ENCODE data around the gene SUPT3H. TPM values are rescaled to one million over a fixed set of nuclear protein-coding genes. Genes with fewer than 3 reads are reported as not detected.

The SUPT3H gene
- total RNA-seq, 2 experiments from 2014 or later: 13.6 to 14.4 TPM

GRCh38 chr6:45371924-45372573 lies 5.7 kb downstream of the SUPT3H start:
- Mint-ChIP-seq H3K36me3 (peaks cover 19% of the 10 kb centered on the region), H3K4me3 (no peak overlapping the region), H3K4me1 (peaks cover 60% of the 10 kb centered on the region), H3K27me3 (no peaks in the 10 kb centered on the region), H3K9me3 (no peaks in the 10 kb centered on the region), H3K27ac (no peak overlapping the region)
- no peak for DNase-seq

DNA sequence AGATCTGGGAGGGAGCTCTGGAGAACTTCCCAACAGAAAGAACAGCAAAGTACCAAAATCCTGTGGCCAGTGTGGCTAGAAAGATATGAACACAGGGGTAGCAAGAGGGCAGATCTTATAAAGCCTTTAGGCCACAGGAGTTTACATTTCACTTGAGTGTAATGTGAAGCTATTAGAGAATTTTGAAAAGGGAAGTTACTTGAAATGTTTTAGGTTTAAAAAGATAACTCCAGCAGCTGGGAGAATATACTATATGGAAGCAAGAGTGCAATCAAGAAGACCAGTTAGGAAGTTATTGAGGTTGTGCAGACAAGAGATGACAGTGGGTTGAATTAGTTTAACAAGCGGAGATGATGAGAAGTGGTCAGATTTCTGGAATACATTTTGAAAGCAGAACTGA lies 7.9 kb downstream of the SUPT3H start:
- Mint-ChIP-seq H3K9me3 (peaks cover 5% of the 10 kb centered on the region), H3K4me3 (no peak overlapping the region), H3K27me3 (no peaks in the 10 kb centered on the region), H3K36me3 (peaks cover 25% of the 10 kb centered on the region), H3K27ac (peak overlapping the region; percentile 9), H3K4me1 (peaks cover 49% of the 10 kb centered on the region)
- no peak for DNase-seq

GRCh38 chr6:45367999-45368398 lies 9.7 kb downstream of the SUPT3H start:
- Mint-ChIP-seq H3K36me3 (peaks cover 23% of the 10 kb centered on the region), H3K4me3 (no peak overlapping the region), H3K27ac (no peak overlapping the region), H3K4me1 (peaks cover 49% of the 10 kb centered on the region), H3K9me3 (peaks cover 5% of the 10 kb centered on the region), H3K27me3 (no peaks in the 10 kb centered on the region)
- no peak for DNase-seq

DNA sequence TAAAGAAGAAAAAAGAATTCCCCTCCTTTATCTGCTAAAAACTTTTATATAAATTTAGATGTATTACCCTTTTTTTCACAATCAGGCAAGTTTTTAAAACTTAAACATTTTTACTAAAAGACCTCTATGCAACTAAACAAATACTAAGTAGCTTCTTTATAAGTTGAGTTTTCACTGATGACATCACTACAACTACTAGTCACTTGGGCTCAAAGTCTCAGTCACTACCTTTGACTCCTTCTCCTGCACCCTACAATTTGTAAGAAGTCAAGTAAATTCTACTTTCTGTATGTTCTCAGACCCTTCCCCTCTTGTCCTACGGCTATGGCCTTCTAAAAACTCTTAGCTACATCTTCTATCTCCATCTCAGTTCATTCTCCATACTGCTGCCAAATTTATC lies 11.2 kb downstream of the SUPT3H start:
- Mint-ChIP-seq H3K4me1 (peaks cover 42% of the 10 kb centered on the region), H3K27me3 (no peaks in the 10 kb centered on the region), H3K9me3 (peaks cover 5% of the 10 kb centered on the region), H3K36me3 (peaks cover 27% of the 10 kb centered on the region), H3K27ac (peak overlapping the region; percentile 0), H3K4me3 (no peak overlapping the region)
- no peak for DNase-seq

DNA sequence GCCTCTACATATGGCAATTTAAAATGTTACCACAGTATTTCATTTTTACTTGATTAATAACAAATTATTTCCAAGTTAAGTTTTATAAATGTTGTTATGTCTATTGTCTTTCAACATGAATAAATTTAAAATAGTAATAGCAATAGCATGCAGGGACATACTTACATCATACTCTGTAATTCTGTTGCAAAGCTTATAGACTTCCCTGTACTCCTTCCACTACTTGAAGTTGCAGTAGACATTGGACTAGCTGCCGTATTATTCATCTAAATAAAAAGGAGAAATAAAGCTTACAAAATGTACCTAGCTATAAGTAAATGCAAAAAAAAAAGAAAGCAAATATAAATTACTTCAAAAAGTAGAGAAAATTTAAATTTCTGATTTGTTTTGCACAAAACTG lies 12.7 kb downstream of the SUPT3H start:
- Mint-ChIP-seq H3K27ac (no peak overlapping the region), H3K9me3 (peaks cover 5% of the 10 kb centered on the region), H3K4me1 (peaks cover 34% of the 10 kb centered on the region), H3K4me3 (no peak overlapping the region), H3K36me3 (peaks cover 29% of the 10 kb centered on the region), H3K27me3 (no peaks in the 10 kb centered on the region)
- DNase-seq: no peak

DNA sequence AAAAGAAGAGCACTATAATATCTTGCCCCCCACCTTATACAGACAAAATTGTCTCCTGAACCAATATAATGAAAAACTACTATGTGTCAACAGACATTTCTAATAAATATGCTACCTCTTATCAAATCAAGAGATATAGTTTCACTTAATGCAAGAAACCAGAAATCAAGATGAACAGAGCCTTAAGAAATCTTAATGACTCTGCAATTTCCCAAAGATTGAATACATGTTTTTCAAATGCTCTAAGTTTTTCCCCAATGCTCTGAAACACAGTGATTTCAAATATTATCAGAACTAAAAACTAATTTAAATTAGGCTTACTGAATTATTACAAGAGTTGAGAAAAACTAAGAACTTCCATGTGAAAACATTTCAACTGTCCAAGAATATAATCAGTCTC lies 13.3 kb downstream of the SUPT3H start:
- peaks cover 23% of the 10 kb centered on the region for H3K36me3 Mint-ChIP-seq
- peaks cover 5% of the 10 kb centered on the region for H3K9me3 Mint-ChIP-seq
- H3K4me3 Mint-ChIP-seq: no peak overlapping the region
- peaks cover 32% of the 10 kb centered on the region for H3K4me1 Mint-ChIP-seq
- DNase-seq: no peak
- no peaks in the 10 kb centered on the region for H3K27me3 Mint-ChIP-seq
- H3K27ac Mint-ChIP-seq: no peak overlapping the region

DNA sequence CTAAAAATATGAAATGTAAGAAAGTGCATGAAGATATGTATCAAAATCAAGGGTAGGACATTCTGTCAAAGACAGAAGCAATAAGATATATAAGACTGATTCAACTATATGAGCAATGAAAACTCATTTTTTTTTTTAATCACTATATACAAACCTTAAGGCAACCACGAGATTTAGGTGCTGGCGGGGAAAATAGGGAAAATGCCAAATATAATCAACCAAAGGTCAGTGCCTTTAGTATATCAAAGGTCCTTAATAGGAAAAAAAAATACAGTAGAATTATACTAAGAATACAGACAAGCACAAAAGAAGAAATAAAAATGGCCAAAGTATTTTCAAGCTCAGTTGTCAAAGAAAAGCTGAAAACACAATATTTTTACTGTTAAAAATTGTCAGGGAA lies 24.1 kb downstream of the SUPT3H start:
- Mint-ChIP-seq H3K9me3 (no peaks in the 10 kb centered on the region), H3K27me3 (no peaks in the 10 kb centered on the region), H3K4me3 (no peak overlapping the region), H3K4me1 (peaks cover 31% of the 10 kb centered on the region), H3K36me3 (peaks cover 37% of the 10 kb centered on the region), H3K27ac (no peak overlapping the region)
- no peak for DNase-seq

DNA sequence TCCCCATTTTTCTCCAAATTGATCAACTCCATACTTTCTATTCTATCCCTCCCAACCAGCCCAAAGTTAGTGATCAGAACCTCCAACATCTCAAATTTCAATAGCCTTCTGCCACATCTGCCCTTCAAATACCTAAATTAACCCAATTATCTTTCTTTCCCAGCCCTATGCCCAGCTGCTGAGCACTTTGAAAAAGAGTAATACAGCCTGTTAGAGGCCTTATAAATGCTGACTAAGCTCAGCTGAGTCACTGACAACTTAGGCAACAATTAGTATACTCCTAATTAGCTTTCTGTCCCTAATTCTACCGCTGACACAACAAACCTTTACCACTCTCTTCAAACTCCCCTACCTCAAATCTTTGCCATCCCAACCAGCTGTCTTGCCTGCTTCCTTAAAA lies 26.1 kb downstream of the SUPT3H start:
- Mint-ChIP-seq H3K27ac (peak overlapping the region; percentile 30), H3K36me3 (peaks cover 36% of the 10 kb centered on the region), H3K4me1 (peaks cover 30% of the 10 kb centered on the region), H3K4me3 (peak overlapping the region; percentile 5), H3K27me3 (no peaks in the 10 kb centered on the region), H3K9me3 (no peaks in the 10 kb centered on the region)
- DNase-seq: no peak

- DNase-seq: no peak
- Mint-ChIP-seq H3K36me3 (peaks cover 33% of the 10 kb centered on the region), H3K9me3 (no peaks in the 10 kb centered on the region), H3K4me3 (peak overlapping the region; percentile 52), H3K27me3 (no peaks in the 10 kb centered on the region), H3K4me1 (peaks cover 30% of the 10 kb centered on the region), H3K27ac (no peak overlapping the region)
These were observed 26.7 kb downstream of the SUPT3H start for GRCh38 chr6:45351076-45351475.

GRCh38 chr6:45350186-45350710 lies 27.5 kb downstream of the SUPT3H start:
- DNase-seq: no peak
- Mint-ChIP-seq H3K9me3 (no peaks in the 10 kb centered on the region), H3K27ac (no peak overlapping the region), H3K4me3 (no peak overlapping the region), H3K36me3 (peaks cover 36% of the 10 kb centered on the region), H3K4me1 (peaks cover 30% of the 10 kb centered on the region), H3K27me3 (no peaks in the 10 kb centered on the region)

GRCh38 chr6:45344900-45345299 lies 32.8 kb downstream of the SUPT3H start:
- Mint-ChIP-seq H3K36me3 (peaks cover 31% of the 10 kb centered on the region), H3K4me1 (peaks cover 16% of the 10 kb centered on the region), H3K4me3 (no peak overlapping the region), H3K27ac (no peak overlapping the region), H3K9me3 (peaks cover 6% of the 10 kb centered on the region), H3K27me3 (no peaks in the 10 kb centered on the region)
- no peak for DNase-seq

DNA sequence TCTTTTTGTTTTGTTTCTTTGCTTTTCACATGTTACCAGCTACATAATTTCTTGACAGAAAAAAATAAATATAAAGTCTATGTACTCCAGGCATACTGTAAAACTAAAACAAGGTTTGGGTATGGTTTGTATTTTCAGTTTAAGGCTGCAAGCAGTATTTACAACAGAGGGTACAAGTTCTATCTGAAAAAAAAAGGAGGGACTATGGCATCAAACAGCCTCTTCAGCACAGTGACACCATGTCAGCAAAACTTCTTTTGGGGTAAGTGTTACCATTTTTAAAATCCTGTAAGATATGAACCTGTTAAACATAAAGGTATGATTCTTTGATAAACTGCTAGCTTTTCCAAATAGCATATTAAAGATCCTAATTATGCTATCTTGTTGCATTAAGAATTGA lies 49.2 kb downstream of the SUPT3H start:
- Mint-ChIP-seq H3K27ac (peak overlapping the region; percentile 88), H3K36me3 (peaks cover 5% of the 10 kb centered on the region), H3K27me3 (no peaks in the 10 kb centered on the region), H3K9me3 (no peaks in the 10 kb centered on the region), H3K4me3 (peak overlapping the region; percentile 83), H3K4me1 (peaks cover 80% of the 10 kb centered on the region)
- no peak for DNase-seq

DNA sequence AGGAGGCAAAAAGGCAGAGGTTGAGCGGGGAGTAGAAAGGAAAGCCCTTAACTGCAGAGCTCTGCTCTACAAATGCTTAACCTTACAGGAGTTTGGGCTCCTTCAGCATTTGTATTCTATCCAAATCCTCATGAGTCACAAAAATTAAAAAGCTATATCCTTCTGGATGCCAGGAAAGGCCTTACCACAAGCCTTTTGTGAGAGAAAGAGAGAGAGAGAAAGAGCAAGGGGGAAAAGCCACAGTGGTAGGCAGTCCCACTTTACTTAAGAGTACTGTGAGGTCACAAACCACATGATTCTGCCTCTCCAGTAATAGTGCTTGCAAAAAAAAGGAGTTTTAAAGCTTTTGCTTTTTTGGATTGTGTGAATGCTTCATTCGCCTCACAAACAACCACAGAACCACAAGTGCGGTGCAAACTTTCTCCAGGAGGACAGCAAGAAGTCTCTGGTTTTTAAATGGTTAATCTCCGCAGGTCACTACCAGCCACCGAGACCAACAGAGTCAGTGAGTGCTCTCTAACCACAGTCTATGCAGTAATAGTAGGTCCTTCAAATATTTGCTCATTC lies 49.7 kb downstream of the SUPT3H start, which contains the start of gene RUNX2:
Gene RUNX2, plus strand, starts transcription at position 375 of the 567 bp plus-strand sequence. CDS start 397 bp downstream, outside the sequence.
- Mint-ChIP-seq H3K9me3 (no peaks in the 10 kb centered on the region), H3K27me3 (no peaks in the 10 kb centered on the region), H3K27ac (peak within 1 kb of the TSS; percentile 88), H3K36me3 (peaks cover 5% of the 10 kb centered on the region), H3K4me1 (peaks cover 83% of the 10 kb centered on the region), H3K4me3 (peak within 1 kb of the TSS; percentile 83)
- peak; percentile 13 for DNase-seq

DNA sequence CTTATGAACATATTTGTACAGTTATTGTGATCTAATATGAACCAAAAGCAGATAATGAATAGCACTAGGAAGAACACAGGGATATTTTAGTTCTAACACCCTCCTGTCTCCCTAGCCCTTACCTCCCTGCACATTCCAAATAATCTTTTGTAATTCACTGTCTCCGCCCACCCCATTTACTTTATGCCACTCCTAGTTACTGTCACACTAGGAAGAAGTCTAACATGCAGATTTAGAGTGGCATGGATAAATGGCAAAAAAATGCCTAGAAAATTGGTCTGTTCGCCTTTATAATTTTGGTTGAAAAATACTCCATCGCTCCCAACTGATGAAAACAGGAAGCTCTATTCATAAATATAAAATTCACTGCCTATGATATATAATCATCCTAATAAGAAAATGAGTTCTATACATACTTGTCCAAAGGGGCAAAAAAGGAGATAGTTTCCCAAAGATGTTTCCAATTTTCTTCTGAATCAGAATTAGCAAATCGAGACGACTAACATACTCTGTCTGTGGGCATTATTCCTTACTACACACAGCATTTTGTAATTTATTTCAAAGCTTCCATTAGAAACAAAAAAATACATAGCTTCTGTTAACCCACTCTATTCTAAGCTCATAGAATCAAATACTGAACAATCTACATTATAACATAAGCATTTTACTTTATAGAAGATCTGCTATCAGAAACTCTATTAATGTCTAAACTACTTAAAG lies 50.9 kb downstream of the SUPT3H start:
- DNase-seq: no peak
- peak overlapping the region; percentile 88 for H3K27ac Mint-ChIP-seq
- H3K36me3 Mint-ChIP-seq: peaks cover 2% of the 10 kb centered on the region
- H3K4me3 Mint-ChIP-seq: peak overlapping the region; percentile 83
- H3K27me3 Mint-ChIP-seq: no peaks in the 10 kb centered on the region
- no peaks in the 10 kb centered on the region for H3K9me3 Mint-ChIP-seq
- H3K4me1 Mint-ChIP-seq: peaks cover 82% of the 10 kb centered on the region

DNA sequence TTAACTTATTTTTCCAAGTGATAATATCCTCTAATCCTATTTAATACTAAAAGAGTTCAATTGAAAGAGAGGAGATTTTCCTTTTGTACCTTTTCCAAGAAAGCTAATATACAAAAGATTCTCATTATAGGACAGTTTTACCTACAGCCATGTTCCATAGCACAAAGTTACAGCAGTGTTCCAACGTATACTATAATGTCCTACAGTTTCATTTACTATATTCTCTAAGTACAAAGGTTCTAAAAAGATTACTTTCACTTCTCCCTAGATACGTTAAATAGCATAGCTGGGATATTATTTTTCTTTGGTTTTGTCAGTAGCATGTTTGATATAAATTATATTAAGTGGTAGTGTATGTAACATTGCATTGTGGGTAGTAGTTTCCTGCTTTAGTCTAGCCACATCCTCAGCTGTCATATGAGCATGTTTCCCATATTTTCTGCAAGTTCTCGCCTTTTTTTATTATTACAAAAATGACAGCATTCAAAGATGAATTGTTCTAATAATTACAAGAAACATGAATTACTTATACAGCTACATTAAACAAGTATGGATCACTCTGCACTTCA lies 54.0 kb downstream of the SUPT3H start:
- Mint-ChIP-seq H3K27ac (peak overlapping the region; percentile 88), H3K4me1 (peaks cover 66% of the 10 kb centered on the region), H3K9me3 (no peaks in the 10 kb centered on the region), H3K36me3 (peaks cover 5% of the 10 kb centered on the region), H3K4me3 (peak overlapping the region; percentile 69), H3K27me3 (no peaks in the 10 kb centered on the region)
- DNase-seq: no peak

All from activated naive CD8-positive, alpha-beta T cell treated with anti-CD3 and anti-CD28 coated beads for 36 hours (primary cell).